Measurements from ENCODE around the gene TET3. TPM values are rescaled to one million over a fixed set of nuclear protein-coding genes. Genes with fewer than 3 reads are reported as not detected.

Gene TET3
- total RNA-seq: 13.1 to 32.2 TPM (median 31.8 TPM) in 3 replicates
- long read RNA-seq, partial matches to known transcripts: 0 of 7 reads
- long read RNA-seq, other reads (novel, unspliced or antisense): 7 of 7 reads

DNA sequence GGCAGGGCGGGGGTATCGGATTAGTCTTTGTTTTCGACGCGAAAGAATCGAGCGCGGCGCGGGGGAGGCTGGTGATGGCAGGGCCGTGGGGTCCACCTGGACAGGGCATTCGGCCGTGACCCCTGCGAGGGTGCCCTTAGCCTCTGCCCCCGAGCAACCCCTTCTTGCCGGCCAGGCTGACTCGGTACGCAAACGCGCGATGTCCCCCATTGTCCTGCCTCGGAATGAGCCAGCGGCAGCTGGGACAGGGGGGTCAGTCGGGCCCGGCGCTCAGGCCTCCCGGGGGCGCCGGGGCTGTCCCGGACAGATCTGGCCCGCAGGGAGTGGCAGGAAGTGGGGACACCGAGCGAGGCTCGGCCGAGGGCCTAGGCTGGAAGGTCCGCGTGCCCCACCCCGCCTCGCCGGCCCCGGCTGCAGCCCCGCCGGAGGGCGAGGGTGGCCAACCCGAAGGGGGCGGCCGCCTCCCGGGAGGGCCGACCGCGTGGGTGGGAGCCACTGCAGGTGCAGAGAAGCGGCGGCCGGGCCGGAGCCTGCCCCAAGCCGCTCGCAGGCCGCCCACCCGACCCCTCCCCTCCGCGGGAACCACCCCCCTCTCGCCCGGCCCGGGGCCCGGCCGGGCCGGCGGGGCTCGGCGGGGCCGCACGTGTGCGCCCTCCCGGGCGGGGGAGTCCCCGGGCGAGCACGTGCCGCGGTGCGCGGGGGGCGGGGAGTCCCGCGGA is at the start of gene TET3:
TET3 (plus strand) TSS at position 708 of the 719 bp plus-strand sequence. CDS start 1,494 bp downstream, outside the sequence.
- TF ChIP-seq, protein P1, sequence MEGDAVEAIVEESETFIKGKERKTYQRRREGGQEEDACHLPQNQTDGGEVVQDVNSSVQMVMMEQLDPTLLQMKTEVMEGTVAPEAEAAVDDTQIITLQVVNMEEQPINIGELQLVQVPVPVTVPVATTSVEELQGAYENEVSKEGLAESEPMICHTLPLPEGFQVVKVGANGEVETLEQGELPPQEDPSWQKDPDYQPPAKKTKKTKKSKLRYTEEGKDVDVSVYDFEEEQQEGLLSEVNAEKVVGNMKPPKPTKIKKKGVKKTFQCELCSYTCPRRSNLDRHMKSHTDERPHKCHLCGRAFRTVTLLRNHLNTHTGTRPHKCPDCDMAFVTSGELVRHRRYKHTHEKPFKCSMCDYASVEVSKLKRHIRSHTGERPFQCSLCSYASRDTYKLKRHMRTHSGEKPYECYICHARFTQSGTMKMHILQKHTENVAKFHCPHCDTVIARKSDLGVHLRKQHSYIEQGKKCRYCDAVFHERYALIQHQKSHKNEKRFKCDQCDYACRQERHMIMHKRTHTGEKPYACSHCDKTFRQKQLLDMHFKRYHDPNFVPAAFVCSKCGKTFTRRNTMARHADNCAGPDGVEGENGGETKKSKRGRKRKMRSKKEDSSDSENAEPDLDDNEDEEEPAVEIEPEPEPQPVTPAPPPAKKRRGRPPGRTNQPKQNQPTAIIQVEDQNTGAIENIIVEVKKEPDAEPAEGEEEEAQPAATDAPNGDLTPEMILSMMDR (IDR thresholded peaks at IDR 0.05): peak; percentile 7
- Mint-ChIP-seq H3K27me3 (ENCODE audit: low read depth) (peaks cover 19% of the 10 kb centered on the region), H3K4me3 (ENCODE audit: unreplicated experiment) (peak within 1 kb of the TSS; percentile 71), H3K4me1 (ENCODE audit: low read depth) (peaks cover 61% of the 10 kb centered on the region), H3K27ac (ENCODE audit: unreplicated experiment) (no peak within 1 kb of the TSS), H3K9me3 (ENCODE audit: low read depth) (no peaks in the 10 kb centered on the region), H3K36me3 (ENCODE audit: low read depth) (no peaks in the 10 kb centered on the region)
- DNase-seq (ENCODE audit: low spot score): no peak

DNA sequence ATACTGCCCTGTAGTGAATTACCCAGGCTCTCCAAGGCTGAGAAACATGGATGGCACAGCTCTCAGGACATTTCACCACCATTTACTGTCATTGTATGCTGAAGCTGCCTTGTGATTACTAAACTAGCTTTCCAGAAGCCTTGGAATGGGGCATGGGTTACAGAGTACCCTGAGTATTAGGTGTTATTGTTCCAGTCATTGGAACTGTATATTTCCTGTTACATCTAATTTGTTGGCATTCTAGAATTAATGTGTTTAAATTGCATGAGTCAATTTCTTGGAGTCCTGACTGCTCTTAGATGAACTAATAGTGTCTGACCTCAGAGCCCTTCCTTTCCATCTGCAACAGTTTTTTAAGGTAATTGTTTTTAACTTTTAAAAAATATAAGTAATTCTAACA is 49.1 kb upstream of the TET3 start:
- no peaks in the 10 kb centered on the region for H3K27me3 Mint-ChIP-seq (ENCODE audit: low read depth)
- H3K27ac Mint-ChIP-seq (ENCODE audit: unreplicated experiment): no peak overlapping the region
- peaks cover 72% of the 10 kb centered on the region for H3K4me1 Mint-ChIP-seq (ENCODE audit: low read depth)
- peaks cover 15% of the 10 kb centered on the region for H3K36me3 Mint-ChIP-seq (ENCODE audit: low read depth)
- H3K4me3 Mint-ChIP-seq (ENCODE audit: unreplicated experiment): no peak overlapping the region
- TF ChIP-seq, protein P1 (IDR thresholded peaks at IDR 0.05): no peak
- DNase-seq (ENCODE audit: low spot score): no peak
- H3K9me3 Mint-ChIP-seq (ENCODE audit: low read depth): no peaks in the 10 kb centered on the region

DNA sequence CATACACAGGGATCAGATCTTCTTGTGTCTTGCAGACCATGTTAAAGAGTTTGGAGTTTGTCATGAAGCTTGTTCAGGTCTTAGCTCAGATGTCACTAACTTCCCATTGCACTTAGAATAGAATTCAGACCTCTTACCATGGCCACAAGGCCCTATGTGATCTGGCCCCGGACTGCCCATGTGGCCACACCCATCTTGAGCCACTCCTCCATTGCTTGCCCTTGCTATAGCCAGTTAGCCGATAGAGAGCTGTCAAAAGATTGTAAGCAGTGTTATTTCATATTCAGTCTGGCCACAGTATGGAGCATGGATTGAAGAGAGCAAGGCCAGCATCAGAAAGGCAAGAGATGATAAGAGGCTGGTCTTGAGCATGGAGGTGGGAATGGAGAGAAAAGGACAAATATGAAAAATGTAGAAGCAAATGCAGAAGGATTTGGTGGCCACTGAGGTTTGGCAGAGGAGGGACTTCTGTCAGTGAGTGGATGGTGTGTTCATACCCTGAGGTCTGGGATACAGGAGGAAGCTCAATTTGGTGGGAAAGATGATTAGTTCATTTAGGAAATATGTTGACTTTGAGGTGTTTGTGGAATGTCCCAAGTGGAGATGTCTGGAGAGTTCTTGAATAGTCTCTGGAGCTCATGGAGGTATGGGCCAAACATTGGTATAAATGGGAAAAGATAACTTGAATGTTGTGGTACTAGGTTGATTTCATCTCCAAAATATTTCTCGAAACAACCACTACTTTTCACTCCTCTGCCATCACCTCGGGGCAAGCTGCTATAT is 47.4 kb upstream of the TET3 start:
- peaks cover 61% of the 10 kb centered on the region for H3K4me1 Mint-ChIP-seq (ENCODE audit: low read depth)
- TF ChIP-seq, protein P1 (IDR thresholded peaks at IDR 0.05): no peak

DNA sequence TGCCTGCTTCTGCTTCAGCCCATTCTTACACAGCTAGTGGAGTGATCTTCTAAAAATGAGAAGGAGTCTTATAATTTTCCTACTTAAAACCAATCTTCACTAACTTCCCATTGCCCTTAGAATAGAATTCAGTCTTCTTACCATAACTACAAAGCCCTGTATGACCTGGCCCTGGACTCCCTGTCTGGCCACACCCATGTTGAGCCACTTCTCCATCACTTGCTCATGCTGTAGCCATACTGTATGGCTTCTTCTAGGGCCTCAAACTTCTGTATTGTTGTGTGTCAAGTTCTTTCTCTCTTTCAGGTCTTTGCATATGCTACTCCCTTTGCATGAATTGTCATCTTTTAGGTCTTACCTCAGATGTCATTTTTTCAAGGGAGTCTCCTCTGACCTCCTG is 46.8 kb upstream of the TET3 start:
- TF ChIP-seq, protein P1 (IDR thresholded peaks at IDR 0.05): no peak
- Mint-ChIP-seq H3K27ac (ENCODE audit: unreplicated experiment) (peak overlapping the region; percentile 39), H3K4me3 (ENCODE audit: unreplicated experiment) (no peak overlapping the region), H3K9me3 (ENCODE audit: low read depth) (no peaks in the 10 kb centered on the region), H3K4me1 (ENCODE audit: low read depth) (peaks cover 55% of the 10 kb centered on the region), H3K36me3 (ENCODE audit: low read depth) (peaks cover 11% of the 10 kb centered on the region), H3K27me3 (ENCODE audit: low read depth) (no peaks in the 10 kb centered on the region)
- no peak for DNase-seq (ENCODE audit: low spot score)

More for the DNA sequence above, 47.4 kb upstream of the TET3 start:
- H3K27ac Mint-ChIP-seq (ENCODE audit: unreplicated experiment): peak overlapping the region; percentile 39
- no peaks in the 10 kb centered on the region for H3K9me3 Mint-ChIP-seq (ENCODE audit: low read depth)
- H3K4me3 Mint-ChIP-seq (ENCODE audit: unreplicated experiment): no peak overlapping the region
- no peaks in the 10 kb centered on the region for H3K27me3 Mint-ChIP-seq (ENCODE audit: low read depth)
- H3K36me3 Mint-ChIP-seq (ENCODE audit: low read depth): peaks cover 9% of the 10 kb centered on the region
- DNase-seq (ENCODE audit: low spot score): no peak

GRCh38 chr2:73938718-73939352 is 45.9 kb upstream of the TET3 start:
- TF ChIP-seq, protein P1 (IDR thresholded peaks at IDR 0.05): no peak
- no peak for DNase-seq (ENCODE audit: low spot score)
- H3K4me1 Mint-ChIP-seq (ENCODE audit: low read depth): peaks cover 49% of the 10 kb centered on the region
- H3K36me3 Mint-ChIP-seq (ENCODE audit: low read depth): peaks cover 8% of the 10 kb centered on the region
- peak overlapping the region; percentile 75 for H3K27ac Mint-ChIP-seq (ENCODE audit: unreplicated experiment)
- no peak overlapping the region for H3K4me3 Mint-ChIP-seq (ENCODE audit: unreplicated experiment)
- H3K27me3 Mint-ChIP-seq (ENCODE audit: low read depth): no peaks in the 10 kb centered on the region
- no peaks in the 10 kb centered on the region for H3K9me3 Mint-ChIP-seq (ENCODE audit: low read depth)
